ENCODE results near the gene NBPF4.
"Not testable (repeated sequence)": the region's sequence is repeated elsewhere in the genome, so short reads cannot be mapped to it uniquely, and the experiment has no call there.

GRCh38 chr1:108227772-108228171 is 16.1 kb downstream of the NBPF4 start:
- TF ChIP-seq CTCF (IDR thresholded peaks at IDR 0.05); POLR2AphosphoS5 (IDR thresholded peaks at IDR 0.05; ENCODE audit: low read depth, low read length); TCF7L2 (IDR thresholded peaks at IDR 0.05; ENCODE audit: low read depth, low read length); REST (IDR thresholded peaks at IDR 0.05; ENCODE audit: insufficient read depth in 1 of 2, low read depth in 2 of 2, low read length in 1 of 2): not testable (repeated sequence)
